Spleen (tissue), 11 donors: ENCODE measurements around the gene ZSCAN5A. TPM values are rescaled to one million over a fixed set of nuclear protein-coding genes. Genes with fewer than 3 reads are reported as not detected.

ENCODE experiments used
- DNase-seq: peaks from one replicate; pipeline ENCODE4 v3.0.0-alpha.2; 2020
- H3K27ac ChIP-seq, 8 donors: fragments of 200-600 bp; sonication (generic) in 7 of 8; 1 replicate in 4 of 8; 2 replicates in 4 of 8; pipeline versions ENCODE4 v1.5.0 to v1.8.0; 2016 to 2021; ENCODE audit warnings: inconsistent platforms in 4 of 8, mild to moderate bottlenecking in 4 of 8, moderate library complexity in 1 of 8
- H3K27me3 ChIP-seq, 7 donors: fragments of 200-600 bp; sonication (generic) in 6 of 7; replicated peaks in 1 of 7; 1 replicate in 4 of 7; 2 replicates in 3 of 7; pipeline versions ENCODE4 v1.5.0 to v1.8.0; 2016 to 2021; ENCODE audit warnings: inconsistent platforms in 3 of 7, mild to moderate bottlenecking in 1 of 7
- H3K36me3 ChIP-seq, 6 donors: fragments of 200-600 bp; sonication (generic) in 5 of 6; 1 replicate in 4 of 6; 2 replicates in 2 of 6; pipeline versions ENCODE4 v1.5.0 to v1.8.0; 2016 to 2021; ENCODE audit warnings: inconsistent platforms in 2 of 6
- H3K4me1 ChIP-seq, 6 donors: fragments of 200-600 bp; sonication (generic) in 5 of 6; 1 replicate in 3 of 6; 2 replicates in 3 of 6; pipeline versions ENCODE4 v1.5.0 to v1.8.0; 2016 to 2021; ENCODE audit warnings: inconsistent platforms in 3 of 6
- H3K4me3 ChIP-seq, 8 donors: fragments of 200-600 bp; sonication (generic) in 7 of 8; 1 replicate in 4 of 8; 2 replicates in 4 of 8; pipeline versions ENCODE4 v1.5.0 to v1.8.0; 2016 to 2021; ENCODE audit warnings: inconsistent platforms in 4 of 8, mild to moderate bottlenecking in 4 of 8, moderate library complexity in 2 of 8
- H3K9me3 ChIP-seq, 8 donors: fragments of 200-600 bp; sonication (generic) in 7 of 8; 1 replicate in 4 of 8; 2 replicates in 4 of 8; pipeline versions ENCODE4 v1.5.0 to v1.8.0; 2016 to 2021; ENCODE audit warnings: inconsistent platforms in 4 of 8
- POLR2A ChIP-seq, 3 donors: fragments of 450-650 bp; IDR thresholded peaks; one replicate each; pipeline ENCODE4 v1.5.1; 2017; ENCODE audit warnings: antibody characterized with exemption in 3 of 3, mild to moderate bottlenecking in 1 of 3
- POLR2AphosphoS5 ChIP-seq, 3 donors: sonication (generic); formaldehyde crosslinking; IDR thresholded peaks; one replicate each; pipeline ENCODE4 v1.5.1; 2017; ENCODE audit warnings: antibody characterized with exemption in 3 of 3
- WGBS, 5 donors: extraction: QIAGEN DNeasy Blood & Tissue Kit in 3 of 5; methylation state at CpG; one replicate each; pipeline versions ENCODE4 v1.1.5 to v1.1.7; 2013 to 2018; 5-methylcytosine and 5-hydroxymethylcytosine counted together
- intact Hi-C: fragments of 100-400 bp; cut with DNase I; formaldehyde crosslinking; loops from one replicate; pipeline ENCODE4 v1.15.0; 2023; ENCODE audit warnings: low total_unique reads
- polyA plus RNA-seq, 3 donors: library from polyadenylated mRNA; stranded (reverse); fragments of 200-250 nt; gene quantifications; one replicate each; pipeline ENCODE4 v1.2.1, GENCODE V29; 2013
- total RNA-seq, 7 donors: library from RNA; depleted of rRNA in 3 of 7; stranded (reverse); fragments of >200 nt in 3 of 7; fragmentation: NEBNext Ultra II Directional in 4 of 7; extraction: Animal tissue kit (Norgen Biotek cat#: 25700) in 4 of 7; gene quantifications; one replicate each; pipeline versions ENCODE4 v1.1.0 to v1.2.1, GENCODE V29; 2016 to 2021
- TF ChIP-seq, protein P1 (sequence below), 11 experiments: fragments of 200-600 bp in 7 of 11; fragments of 450-650 bp in 4 of 11; sonication (generic) in 4 of 11; IDR thresholded peaks in 8 of 11; conservative IDR thresholded peaks in 3 of 11; 1 replicate in 7 of 11; 2 replicates in 4 of 11; pipeline versions ENCODE4 v1.4.0 to v1.8.0; 2016 to 2021; ENCODE audit warnings: antibody characterized with exemption in 11 of 11, inconsistent platforms in 4 of 11, mild to moderate bottlenecking in 1 of 11
- donor health status: healthy with polysubstance abuse.
- donor health status: DM: no; HTN: no; CAD: no; lungs with moderate emphysema.
- donor health status: DM: no; HTN: no; CAD: no.
- donor health status: Bipolar disorder and iron deficiency.
- donor health status: healthy.
- donor health status: DM: no; HTN: no; CAD: no.
- donor health status: DM: yes; HTN: yes; CAD: no.

ZSCAN5A gene
- total and polyA plus RNA-seq, 10 donors: 3.4 to 18.7 (median 7.1) TPM

DNA sequence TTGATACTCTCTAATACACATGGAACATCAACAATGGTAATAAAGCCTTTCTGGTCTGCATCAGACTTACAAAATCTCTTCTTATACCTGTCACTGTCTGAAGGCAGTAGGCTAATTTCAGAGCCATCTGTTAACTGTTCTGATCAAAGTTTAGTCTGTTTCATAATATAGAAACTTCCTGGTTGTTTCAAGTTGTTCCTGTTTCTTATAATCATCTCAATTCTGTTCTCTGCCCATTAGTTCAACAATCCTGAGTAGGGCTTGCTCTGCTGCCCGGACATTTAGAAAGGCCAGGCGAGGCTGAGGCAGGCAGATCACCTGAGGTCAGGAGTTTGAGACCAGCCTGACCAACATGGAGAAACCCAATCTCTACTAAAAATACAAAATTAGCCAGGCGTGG is 5.4 kb upstream of the ZSCAN5A start:
- TF ChIP-seq, protein P1, sequence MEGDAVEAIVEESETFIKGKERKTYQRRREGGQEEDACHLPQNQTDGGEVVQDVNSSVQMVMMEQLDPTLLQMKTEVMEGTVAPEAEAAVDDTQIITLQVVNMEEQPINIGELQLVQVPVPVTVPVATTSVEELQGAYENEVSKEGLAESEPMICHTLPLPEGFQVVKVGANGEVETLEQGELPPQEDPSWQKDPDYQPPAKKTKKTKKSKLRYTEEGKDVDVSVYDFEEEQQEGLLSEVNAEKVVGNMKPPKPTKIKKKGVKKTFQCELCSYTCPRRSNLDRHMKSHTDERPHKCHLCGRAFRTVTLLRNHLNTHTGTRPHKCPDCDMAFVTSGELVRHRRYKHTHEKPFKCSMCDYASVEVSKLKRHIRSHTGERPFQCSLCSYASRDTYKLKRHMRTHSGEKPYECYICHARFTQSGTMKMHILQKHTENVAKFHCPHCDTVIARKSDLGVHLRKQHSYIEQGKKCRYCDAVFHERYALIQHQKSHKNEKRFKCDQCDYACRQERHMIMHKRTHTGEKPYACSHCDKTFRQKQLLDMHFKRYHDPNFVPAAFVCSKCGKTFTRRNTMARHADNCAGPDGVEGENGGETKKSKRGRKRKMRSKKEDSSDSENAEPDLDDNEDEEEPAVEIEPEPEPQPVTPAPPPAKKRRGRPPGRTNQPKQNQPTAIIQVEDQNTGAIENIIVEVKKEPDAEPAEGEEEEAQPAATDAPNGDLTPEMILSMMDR (IDR thresholded peaks at IDR 0.05 in 8 of 11, conservative IDR thresholded peaks at IDR 0.05 in 3 of 11): no peak
- Histone ChIP-seq H3K9me3 (no peaks in the 10 kb centered on the region), H3K27me3 (no peaks in the 10 kb centered on the region), H3K36me3 (no peaks in the 10 kb centered on the region), H3K4me3 (no peak overlapping the region), H3K4me1 (peaks cover 5 to 55% (median 15%) of the 10 kb centered on the region in 6 donors), H3K27ac (peak overlapping the region in 3 of 8 donors; percentile 42 to 66 (median 57))
- intact Hi-C loops: no loop called here
- DNase-seq: no peak
- 44 to 69% (median 63%) methylated on average over 3 of the region's 3 CpGs for WGBS, 5 donors

DNA sequence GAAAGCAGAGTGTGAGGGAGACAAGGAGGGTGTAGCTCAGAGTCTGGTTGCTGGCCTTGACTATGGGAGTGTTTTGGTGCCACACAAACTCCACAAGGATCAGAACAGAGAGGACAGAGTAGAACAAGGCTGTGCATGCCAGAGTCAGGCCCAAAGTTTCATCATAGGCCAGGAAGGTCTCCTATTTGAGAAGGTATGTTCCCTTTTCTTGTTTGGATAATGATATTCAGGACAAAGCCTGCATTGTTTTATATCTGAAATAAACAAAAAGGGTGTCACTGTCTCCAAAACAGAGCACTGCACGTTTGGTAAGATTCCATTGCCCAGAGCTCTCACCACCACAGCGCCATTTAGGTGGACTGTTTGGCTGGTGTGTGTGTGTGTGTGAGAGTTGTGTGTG is 3.1 kb upstream of the ZSCAN5A start:
- no peak for DNase-seq
- peaks cover 5 to 70% (median 27%) of the 10 kb centered on the region in 6 donors for H3K4me1 ChIP-seq
- TF ChIP-seq, protein P1 (IDR thresholded peaks at IDR 0.05 in 8 of 11, conservative IDR thresholded peaks at IDR 0.05 in 3 of 11): no peak
- TF ChIP-seq POLR2A (IDR thresholded peaks at IDR 0.05) (no peak), POLR2AphosphoS5 (IDR thresholded peaks at IDR 0.05) (no peak)
- intact Hi-C loops: no loop called here
- peaks cover 0 to 2% (median 0%) of the 10 kb centered on the region in 6 donors for H3K36me3 ChIP-seq
- no peaks in the 10 kb centered on the region for H3K9me3 ChIP-seq
- WGBS, 5 donors: 67 to 82% (median 78%) methylated on average over 2 of the region's 2 CpGs
- H3K27ac ChIP-seq: no peak overlapping the region
- no peaks in the 10 kb centered on the region for H3K27me3 ChIP-seq
- no peak overlapping the region for H3K4me3 ChIP-seq

DNA sequence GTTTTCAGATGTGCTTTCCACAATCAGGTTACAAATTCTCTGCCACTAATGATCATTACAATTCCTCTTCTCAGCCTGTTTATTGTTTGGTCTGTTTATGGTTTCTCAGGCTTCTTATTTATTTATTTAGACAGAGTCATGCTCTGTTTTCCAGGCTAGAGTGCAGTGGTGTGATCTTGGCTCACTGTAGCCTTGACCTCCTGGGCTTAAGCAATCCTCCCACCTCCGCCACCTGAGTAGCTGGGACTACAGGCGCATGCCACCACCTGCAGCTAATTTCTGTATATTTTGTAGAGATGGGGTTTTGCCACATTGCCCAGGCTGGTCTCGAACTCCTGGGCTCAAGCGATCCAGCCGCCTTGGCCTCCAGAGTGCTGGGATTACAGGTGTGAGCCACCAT is 2.1 kb upstream of the ZSCAN5A start:
- peaks cover 9 to 73% (median 28%) of the 10 kb centered on the region in 6 donors for H3K4me1 ChIP-seq
- DNase-seq: no peak
- no peak overlapping the region for H3K4me3 ChIP-seq
- H3K27ac ChIP-seq: no peak overlapping the region
- intact Hi-C loops: no loop called here
- H3K9me3 ChIP-seq: no peaks in the 10 kb centered on the region
- peaks cover 0 to 10% (median under 1%) of the 10 kb centered on the region in 6 donors for H3K36me3 ChIP-seq
- 76 to 95% (median 94%) methylated on average over 5 of the region's 5 CpGs for WGBS, 5 donors
- no peak for TF ChIP-seq POLR2AphosphoS5 (IDR thresholded peaks at IDR 0.05)
- TF ChIP-seq POLR2A (IDR thresholded peaks at IDR 0.05): no peak
- TF ChIP-seq, protein P1 (IDR thresholded peaks at IDR 0.05 in 8 of 11, conservative IDR thresholded peaks at IDR 0.05 in 3 of 11): no peak
- no peaks in the 10 kb centered on the region for H3K27me3 ChIP-seq

DNA sequence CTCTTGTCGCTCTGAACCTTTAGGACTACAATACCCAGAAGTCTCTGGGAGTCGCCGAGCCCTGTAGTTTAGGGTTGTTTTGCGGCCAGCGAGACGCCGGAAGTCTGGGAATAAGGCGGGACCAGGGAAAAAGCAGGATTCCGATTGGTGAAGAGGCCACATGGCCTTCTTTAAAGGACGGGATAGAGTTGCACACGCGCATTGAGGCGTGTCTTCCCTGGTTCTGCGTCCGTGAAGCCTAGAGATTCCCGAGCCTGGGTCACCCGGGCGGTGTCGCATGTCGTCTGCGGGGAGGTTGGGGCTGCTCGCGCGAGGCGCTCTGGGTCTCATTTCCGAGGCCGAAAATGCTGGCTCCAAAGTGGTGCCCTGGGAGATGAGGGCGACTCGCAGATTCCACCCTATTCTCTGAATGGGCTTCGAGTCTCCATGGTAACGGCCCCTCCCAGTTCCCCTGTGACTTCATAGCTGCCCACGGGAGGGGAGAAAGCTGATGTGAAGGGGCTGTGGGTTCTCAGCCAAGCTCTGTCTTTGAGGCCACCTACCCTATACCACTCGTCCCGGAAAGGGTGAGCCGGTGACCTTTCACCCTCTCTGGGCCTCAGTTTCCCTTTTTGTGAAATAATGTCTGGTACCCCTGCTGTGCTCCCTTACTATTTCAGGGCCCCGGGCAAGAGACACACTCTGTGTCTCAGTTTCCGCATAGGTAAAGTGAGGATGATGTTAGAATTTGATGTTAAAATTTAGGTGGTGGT is 614 bp upstream of the ZSCAN5A start:
- 2 to 4% (median 2%) methylated on average over 23 to 37 of the region's 37 CpGs for WGBS, 5 donors
- Histone ChIP-seq H3K4me1 (peaks cover 9 to 59% (median 27%) of the 10 kb centered on the region in 6 donors), H3K36me3 (peaks cover 0 to 23% (median 6%) of the 10 kb centered on the region in 6 donors), H3K27me3 (no peaks in the 10 kb centered on the region), H3K27ac (peak overlapping the region; percentile 90 to 98 (median 96)), H3K9me3 (no peaks in the 10 kb centered on the region), H3K4me3 (peak overlapping the region; percentile 68 to 94 (median 88))
- TF ChIP-seq POLR2AphosphoS5 (IDR thresholded peaks at IDR 0.05): peak; percentile 4 to 65 (median 55)
- TF ChIP-seq POLR2A (IDR thresholded peaks at IDR 0.05): no peak
- intact Hi-C loops: no loop called here
- peak; percentile 94 for DNase-seq
